ENCODE results near the gene HIGD1B.

DNA sequence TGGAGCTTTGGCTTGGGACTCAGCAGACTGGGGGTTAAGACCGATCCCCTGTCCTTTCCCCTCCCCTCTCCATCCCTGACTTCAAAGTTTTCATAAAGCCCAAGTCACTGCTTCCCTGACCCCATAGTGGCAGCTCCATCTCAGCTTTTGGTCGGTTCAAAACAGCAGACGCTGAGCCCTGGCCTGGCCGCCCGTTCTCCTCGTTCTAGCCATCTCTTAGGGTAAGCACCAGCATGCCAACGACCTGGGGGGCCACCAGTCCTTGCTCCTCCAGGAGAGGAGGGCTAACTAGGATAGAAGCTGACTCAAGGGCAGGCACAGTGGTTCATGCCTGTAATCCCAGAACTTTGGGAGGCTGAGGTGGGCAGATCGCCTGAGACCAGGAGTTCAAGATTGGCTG lies 1.5 kb upstream of the HIGD1B start:
- TF ChIP-seq, protein P1, sequence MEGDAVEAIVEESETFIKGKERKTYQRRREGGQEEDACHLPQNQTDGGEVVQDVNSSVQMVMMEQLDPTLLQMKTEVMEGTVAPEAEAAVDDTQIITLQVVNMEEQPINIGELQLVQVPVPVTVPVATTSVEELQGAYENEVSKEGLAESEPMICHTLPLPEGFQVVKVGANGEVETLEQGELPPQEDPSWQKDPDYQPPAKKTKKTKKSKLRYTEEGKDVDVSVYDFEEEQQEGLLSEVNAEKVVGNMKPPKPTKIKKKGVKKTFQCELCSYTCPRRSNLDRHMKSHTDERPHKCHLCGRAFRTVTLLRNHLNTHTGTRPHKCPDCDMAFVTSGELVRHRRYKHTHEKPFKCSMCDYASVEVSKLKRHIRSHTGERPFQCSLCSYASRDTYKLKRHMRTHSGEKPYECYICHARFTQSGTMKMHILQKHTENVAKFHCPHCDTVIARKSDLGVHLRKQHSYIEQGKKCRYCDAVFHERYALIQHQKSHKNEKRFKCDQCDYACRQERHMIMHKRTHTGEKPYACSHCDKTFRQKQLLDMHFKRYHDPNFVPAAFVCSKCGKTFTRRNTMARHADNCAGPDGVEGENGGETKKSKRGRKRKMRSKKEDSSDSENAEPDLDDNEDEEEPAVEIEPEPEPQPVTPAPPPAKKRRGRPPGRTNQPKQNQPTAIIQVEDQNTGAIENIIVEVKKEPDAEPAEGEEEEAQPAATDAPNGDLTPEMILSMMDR (IDR thresholded peaks at IDR 0.05) = no peak
- TF ChIP-seq POLR2A (IDR thresholded peaks at IDR 0.05) = no peak

Measured in body of pancreas (tissue), 4 donors.